Osteoblast (primary cell): ENCODE data around the gene RPL18. TPM values are rescaled to one million over a fixed set of nuclear protein-coding genes. Genes with fewer than 3 reads are reported as not detected.
A peak's percentile ranks its signal among the peaks of the same experiment; 100 is the strongest.

Source experiments
- DNase-seq: peaks from one replicate; pipeline ENCODE4 v3.0.0; 2011; ENCODE audit warnings: low spot score, mixed read lengths; ENCODE audit not compliant: insufficient read length; ENCODE audit errors: missing footprints
- H2AFZ ChIP-seq: 2 replicates; pipeline ENCODE4 v1.6.0; 2011; ENCODE audit warnings: mild to moderate bottlenecking, low read length
- H3K27ac ChIP-seq: 2 replicates; pipeline ENCODE4 v1.5.1; 2011; ENCODE audit warnings: mild to moderate bottlenecking, low read depth, low read length, moderate library complexity
- H3K27me3 ChIP-seq: 2 replicates; pipeline ENCODE4 v1.6.0; 2012; ENCODE audit warnings: mild to moderate bottlenecking, control low read depth, inconsistent platforms, low read length, moderate library complexity; ENCODE audit not compliant: insufficient read depth
- H3K36me3 ChIP-seq: 2 replicates; pipeline ENCODE4 v1.5.1; 2011; ENCODE audit warnings: mild to moderate bottlenecking, low read length, control low read depth, moderate library complexity; ENCODE audit not compliant: insufficient read depth
- H3K4me1 ChIP-seq: 2 replicates; pipeline ENCODE4 v1.5.1; 2011; ENCODE audit warnings: mild to moderate bottlenecking, low read length, control low read depth, moderate library complexity; ENCODE audit not compliant: insufficient read depth
- H3K4me2 ChIP-seq: 2 replicates; pipeline ENCODE4 v1.6.0; 2011; ENCODE audit warnings: mild to moderate bottlenecking, low read length; ENCODE audit not compliant: insufficient read depth
- H3K4me3 ChIP-seq: fragments of 200-600 bp; sonication (generic); 3 replicates; pipeline ENCODE4 v1.5.1; 2012; ENCODE audit warnings: mild to moderate bottlenecking, low read length, inconsistent platforms; ENCODE audit not compliant: insufficient read depth
- H3K79me2 ChIP-seq: 2 replicates; pipeline ENCODE4 v1.6.0; 2012; ENCODE audit warnings: mild to moderate bottlenecking, low read length, control low read depth, inconsistent platforms; ENCODE audit not compliant: insufficient read depth
- H3K9me3 ChIP-seq: 2 replicates; pipeline ENCODE4 v1.5.1; 2011; ENCODE audit warnings: low read depth, low read length, control low read depth
- H4K20me1 ChIP-seq: 2 replicates; pipeline ENCODE4 v1.6.0; 2012; ENCODE audit warnings: mild to moderate bottlenecking, low read length, control low read depth; ENCODE audit not compliant: insufficient read depth
- total RNA-seq: library from RNA; depleted of rRNA; stranded (reverse); fragments of >200 nt; gene quantifications from 2 replicates; pipeline ENCODE4 v1.2.3, GENCODE V29; 2012
- TF ChIP-seq, protein P1 (sequence below): IDR thresholded peaks from 2 replicates; pipeline ENCODE4 v1.5.1; 2011; ENCODE audit warnings: mild to moderate bottlenecking, low read depth, low read length, moderate library complexity; ENCODE audit errors: extremely low read depth

RPL18 gene
- total RNA-seq, 1 donor: 1,357 TPM

DNA sequence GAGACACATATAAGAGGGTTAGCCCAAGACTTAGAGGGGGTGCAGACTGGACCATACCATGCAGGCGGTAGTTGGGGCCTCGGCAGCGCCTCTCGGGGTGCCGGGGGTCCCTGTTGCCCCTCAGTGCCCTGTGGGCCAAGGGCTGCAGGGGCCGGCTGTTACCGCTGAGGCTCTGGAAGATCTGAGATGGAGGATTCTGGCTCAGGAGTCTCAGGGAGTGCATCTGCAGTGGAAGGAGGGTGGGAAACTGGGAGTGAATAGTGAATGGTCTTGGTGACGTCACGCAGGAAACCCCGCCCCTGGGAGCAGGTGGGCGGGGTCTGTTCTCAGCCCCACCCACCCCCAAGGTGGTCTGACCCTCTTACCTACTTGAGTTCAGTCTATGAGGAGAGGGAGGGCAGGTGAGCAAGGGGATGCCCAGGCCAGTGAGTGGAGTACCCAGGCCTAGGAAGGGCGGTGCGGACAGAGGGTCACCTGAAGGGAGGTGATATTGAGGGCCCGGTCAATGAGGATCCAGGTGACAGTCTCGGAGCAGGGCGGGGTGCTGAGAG, 19.9 kb upstream of the RPL18 start:
- Histone ChIP-seq H3K4me1 (peaks cover 37% of the 10 kb centered on the region), H3K27ac (no peak overlapping the region), H3K79me2 (no peaks in the 10 kb centered on the region), H3K27me3 (peaks cover 5% of the 10 kb centered on the region), H2AFZ (peak overlapping the region; percentile 90), H3K9me3 (no peaks in the 10 kb centered on the region), H3K4me2 (peak overlapping the region; percentile 73), H3K36me3 (no peaks in the 10 kb centered on the region), H4K20me1 (no peaks in the 10 kb centered on the region), H3K4me3 (no peak overlapping the region)
- DNase-seq: peak; percentile 78
- TF ChIP-seq, protein P1, sequence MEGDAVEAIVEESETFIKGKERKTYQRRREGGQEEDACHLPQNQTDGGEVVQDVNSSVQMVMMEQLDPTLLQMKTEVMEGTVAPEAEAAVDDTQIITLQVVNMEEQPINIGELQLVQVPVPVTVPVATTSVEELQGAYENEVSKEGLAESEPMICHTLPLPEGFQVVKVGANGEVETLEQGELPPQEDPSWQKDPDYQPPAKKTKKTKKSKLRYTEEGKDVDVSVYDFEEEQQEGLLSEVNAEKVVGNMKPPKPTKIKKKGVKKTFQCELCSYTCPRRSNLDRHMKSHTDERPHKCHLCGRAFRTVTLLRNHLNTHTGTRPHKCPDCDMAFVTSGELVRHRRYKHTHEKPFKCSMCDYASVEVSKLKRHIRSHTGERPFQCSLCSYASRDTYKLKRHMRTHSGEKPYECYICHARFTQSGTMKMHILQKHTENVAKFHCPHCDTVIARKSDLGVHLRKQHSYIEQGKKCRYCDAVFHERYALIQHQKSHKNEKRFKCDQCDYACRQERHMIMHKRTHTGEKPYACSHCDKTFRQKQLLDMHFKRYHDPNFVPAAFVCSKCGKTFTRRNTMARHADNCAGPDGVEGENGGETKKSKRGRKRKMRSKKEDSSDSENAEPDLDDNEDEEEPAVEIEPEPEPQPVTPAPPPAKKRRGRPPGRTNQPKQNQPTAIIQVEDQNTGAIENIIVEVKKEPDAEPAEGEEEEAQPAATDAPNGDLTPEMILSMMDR: no peak

DNA sequence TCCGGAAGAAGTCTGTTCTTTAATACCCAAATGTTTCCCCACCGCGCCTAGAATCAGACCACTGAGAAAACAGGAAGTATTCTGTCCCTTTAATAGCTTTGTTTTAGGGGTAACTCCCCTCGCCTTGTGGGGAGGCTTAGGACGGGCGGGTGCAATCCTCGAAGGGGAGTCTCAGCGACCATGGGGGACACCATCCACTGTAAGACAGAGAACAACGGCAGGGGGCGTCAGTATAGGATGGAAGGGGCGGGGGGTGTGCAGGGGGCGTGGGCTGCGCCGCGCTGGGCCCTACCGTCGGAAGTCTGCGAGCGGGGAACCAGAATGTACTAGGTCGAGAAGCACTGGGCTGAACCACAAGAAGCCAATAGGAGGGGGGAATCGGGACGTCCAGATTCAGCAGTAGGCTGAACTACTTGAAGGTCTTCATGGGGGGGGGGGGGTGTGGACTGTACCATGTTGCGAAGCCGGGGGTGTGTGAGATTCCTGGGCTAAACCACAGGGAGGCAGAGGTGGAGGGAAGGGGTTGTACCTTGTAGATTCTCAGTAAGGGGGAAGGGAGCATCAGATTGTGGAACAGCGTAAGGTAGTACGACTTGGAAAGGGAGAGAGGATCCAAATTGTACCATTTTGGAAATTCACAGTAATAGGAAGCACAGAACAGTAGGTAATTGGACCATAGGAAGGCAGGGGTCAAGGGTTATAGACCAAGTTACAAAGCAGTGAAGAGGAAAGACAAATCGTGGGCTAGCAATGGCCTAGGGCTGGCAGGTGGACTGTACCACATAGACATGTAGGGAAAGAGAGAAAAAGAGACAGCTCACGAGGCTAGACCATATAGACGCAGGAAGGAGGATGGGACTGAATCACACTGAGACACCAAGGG, 19.2 kb upstream of the RPL18 start:
- H3K4me2 ChIP-seq: peak overlapping the region; percentile 73
- TF ChIP-seq, protein P1: no peak
- peak overlapping the region; percentile 47 for H3K27ac ChIP-seq
- H3K4me3 ChIP-seq: peak overlapping the region; percentile 70
- H3K4me1 ChIP-seq: peaks cover 45% of the 10 kb centered on the region
- no peaks in the 10 kb centered on the region for H4K20me1 ChIP-seq
- no peaks in the 10 kb centered on the region for H3K9me3 ChIP-seq
- peak overlapping the region; percentile 90 for H2AFZ ChIP-seq
- peak; percentile 99 for DNase-seq
- H3K79me2 ChIP-seq: no peaks in the 10 kb centered on the region
- H3K27me3 ChIP-seq: peaks cover 5% of the 10 kb centered on the region
- H3K36me3 ChIP-seq: no peaks in the 10 kb centered on the region

DNA sequence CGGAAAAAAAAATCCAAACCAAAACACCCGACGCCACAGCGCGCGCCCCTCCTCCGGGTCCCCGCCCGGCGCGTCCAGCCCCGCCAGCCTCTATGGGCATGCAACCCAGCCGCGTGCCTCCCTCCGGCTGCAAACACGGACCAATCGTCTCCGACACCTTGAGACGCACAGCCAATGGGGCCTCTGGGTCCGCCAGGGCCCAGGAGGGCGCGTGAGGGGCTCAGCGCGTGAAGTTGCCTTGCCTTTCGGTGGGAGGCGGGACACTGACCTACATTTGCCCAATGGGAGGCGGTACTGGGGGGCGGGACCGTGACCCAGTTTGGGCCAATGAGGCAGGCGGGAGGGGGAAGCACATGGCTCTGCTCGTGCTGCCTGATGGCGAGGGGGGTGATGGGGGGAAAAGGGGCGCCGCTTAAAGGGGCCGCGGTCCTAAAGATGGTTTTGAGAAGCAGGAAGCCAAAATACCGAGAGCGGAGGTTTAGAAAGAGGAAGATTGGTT, 18.5 kb upstream of the RPL18 start:
- H3K27ac ChIP-seq: peak overlapping the region; percentile 47

More for the DNA sequence above, 18.5 kb upstream of the RPL18 start:
- Histone ChIP-seq H3K27me3 (peaks cover 5% of the 10 kb centered on the region), H4K20me1 (no peaks in the 10 kb centered on the region), H3K9me3 (no peaks in the 10 kb centered on the region), H3K4me1 (peaks cover 51% of the 10 kb centered on the region), H2AFZ (peak overlapping the region; percentile 85), H3K36me3 (no peaks in the 10 kb centered on the region), H3K4me2 (peak overlapping the region; percentile 73), H3K4me3 (peak overlapping the region; percentile 70), H3K79me2 (no peaks in the 10 kb centered on the region)
- TF ChIP-seq, protein P1: no peak
- DNase-seq: peak; percentile 100
